DMS153 (cell line): ENCODE data around the gene SELENOT.

Experiments
- DNase-seq: peaks from one replicate; lab custom pipeline; 2025; lab: John Stamatoyannopoulos, UW

The SELENOT gene

GRCh38 chr3:150663461-150663860 is 60.3 kb downstream of the SELENOT start:
- DNase-seq, result no peak

DNA sequence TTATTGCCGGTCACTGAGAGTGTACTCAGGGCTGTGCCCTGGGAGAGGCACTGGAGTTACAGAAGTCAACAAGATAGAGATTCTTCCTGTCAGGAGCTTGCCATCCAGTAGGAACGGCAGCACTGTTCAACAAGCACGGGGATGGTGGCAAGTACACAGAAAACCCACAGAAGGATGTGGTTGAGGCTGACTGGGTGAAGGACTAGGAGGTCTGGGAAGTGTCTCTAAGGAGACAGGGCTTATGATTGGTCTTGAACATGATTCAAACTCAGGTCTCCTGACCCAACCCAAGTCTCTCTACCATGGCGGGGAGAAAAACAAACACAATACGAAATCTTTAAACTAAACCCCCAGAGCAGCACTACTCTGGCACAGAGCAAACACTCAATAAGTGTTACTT is 63.0 kb downstream of the SELENOT start:
- no peak for DNase-seq

- DNase-seq, result no peak
Measured at GRCh38 chr3:150673966-150674365, 70.8 kb downstream of the SELENOT start.

- DNase-seq, result no peak
Measured at GRCh38 chr3:150675587-150675986, 72.5 kb downstream of the SELENOT start.
